ENCODE results near the gene ZSCAN12. TPM values are rescaled to one million over a fixed set of nuclear protein-coding genes. Genes with fewer than 3 reads are reported as not detected.
"Not testable (repeated sequence)": the region's sequence is repeated elsewhere in the genome, so short reads cannot be mapped to it uniquely, and the experiment has no call there.

The ZSCAN12 gene
- total RNA-seq, 4 donors from 2014 or later = 1.2 to 6.2 (median 3.5) TPM

- Histone ChIP-seq H3K4me1 (no peaks in the 10 kb centered on the region), H3K36me3 (no peaks in the 10 kb centered on the region), H3K27ac (no peak overlapping the region), H3K4me3 (no peak overlapping the region), H3K9me3 (no peaks in the 10 kb centered on the region), H3K27me3 (peaks cover 22% of the 10 kb centered on the region)
- no peak for DNase-seq
- TF ChIP-seq POLR2AphosphoS5 (IDR thresholded peaks at IDR 0.05) (no peak), EP300 (IDR thresholded peaks at IDR 0.05; ENCODE audit: low read depth) (no peak), POLR2A (IDR thresholded peaks at IDR 0.05) (no peak), CTCF (IDR thresholded peaks at IDR 0.05) (no peak)
- 94 to 95% methylated on average over 2 of the region's 2 CpGs for WGBS, 2 donors (ENCODE audit: low coverage in 1 of 2)
- in situ Hi-C loops (cut with MboI; ENCODE audit: low pct_ligation_motif_present in 1 of 4, low pct_unique_long_range_greater_than_20kb in 1 of 4, low sequenced_read_pairs in 3 of 4) (no loop called here), intact Hi-C loops (cut with DNase I; ENCODE audit: low total_unique reads) (no loop called here)
These were observed 11.2 kb upstream of the ZSCAN12 start for GRCh38 chr6:28410767-28411166.

GRCh38 chr6:28408076-28408802, 8.7 kb upstream of the ZSCAN12 start:
- in situ Hi-C loops (cut with MboI; ENCODE audit: low pct_ligation_motif_present in 1 of 4, low pct_unique_long_range_greater_than_20kb in 1 of 4, low sequenced_read_pairs in 3 of 4) (no loop called here), intact Hi-C loops (cut with DNase I; ENCODE audit: low total_unique reads) (no loop called here)
- H3K27ac ChIP-seq = no peak overlapping the region
- no peaks in the 10 kb centered on the region for H3K36me3 ChIP-seq
- no peaks in the 10 kb centered on the region for H3K9me3 ChIP-seq
- no peaks in the 10 kb centered on the region for H3K4me1 ChIP-seq
- DNase-seq = no peak
- H3K27me3 ChIP-seq = peaks cover 38% of the 10 kb centered on the region
- no peak overlapping the region for H3K4me3 ChIP-seq
- WGBS, 2 donors (ENCODE audit: low coverage in 1 of 2) = 71 to 91% methylated on average over 4 to 5 of the region's 5 CpGs
- TF ChIP-seq POLR2AphosphoS5 (IDR thresholded peaks at IDR 0.05) = no peak
- no peak for TF ChIP-seq POLR2A (IDR thresholded peaks at IDR 0.05)
- TF ChIP-seq CTCF (IDR thresholded peaks at IDR 0.05) = no peak

GRCh38 chr6:28407401-28407800, 7.9 kb upstream of the ZSCAN12 start:
- intact Hi-C loops (cut with DNase I; ENCODE audit: low total_unique reads) = no loop called here
- H3K4me1 ChIP-seq = no peaks in the 10 kb centered on the region

GRCh38 chr6:28403923-28404322, 4.4 kb upstream of the ZSCAN12 start:
- H3K4me1 ChIP-seq; H3K27ac ChIP-seq; H3K36me3 ChIP-seq; H3K4me3 ChIP-seq; DNase-seq; intact Hi-C loops (cut with DNase I; ENCODE audit: low total_unique reads); in situ Hi-C loops (cut with MboI; ENCODE audit: low pct_ligation_motif_present in 1 of 4, low pct_unique_long_range_greater_than_20kb in 1 of 4, low sequenced_read_pairs in 3 of 4); H3K9me3 ChIP-seq: not testable (repeated sequence)
- 90 to 94% methylated on average over 3 to 5 of the region's 5 CpGs for WGBS, 2 donors (ENCODE audit: low coverage in 1 of 2)
- peaks cover 54% of the 10 kb centered on the region for H3K27me3 ChIP-seq

More at GRCh38 chr6:28407401-28407800, 7.9 kb upstream of the ZSCAN12 start:
- no peak for TF ChIP-seq POLR2A (IDR thresholded peaks at IDR 0.05)
- no peak for TF ChIP-seq POLR2AphosphoS5 (IDR thresholded peaks at IDR 0.05)
- TF ChIP-seq EP300 (IDR thresholded peaks at IDR 0.05; ENCODE audit: low read depth) = no peak
- TF ChIP-seq CTCF (IDR thresholded peaks at IDR 0.05) = no peak
- peaks cover 44% of the 10 kb centered on the region for H3K27me3 ChIP-seq
- 49 to 54% methylated on average over 2 of the region's 2 CpGs for WGBS, 2 donors (ENCODE audit: low coverage in 1 of 2)
- in situ Hi-C loops (cut with MboI; ENCODE audit: low pct_ligation_motif_present in 1 of 4, low pct_unique_long_range_greater_than_20kb in 1 of 4, low sequenced_read_pairs in 3 of 4) = no loop called here
- H3K4me3 ChIP-seq = no peak overlapping the region
- no peak overlapping the region for H3K27ac ChIP-seq
- H3K36me3 ChIP-seq = no peaks in the 10 kb centered on the region
- no peaks in the 10 kb centered on the region for H3K9me3 ChIP-seq
- no peak for DNase-seq

GRCh38 chr6:28402197-28402596, 2.6 kb upstream of the ZSCAN12 start:
- Histone ChIP-seq H3K36me3 (peaks cover 0 to 3% (median 0%) of the 10 kb centered on the region in 4 donors), H3K27me3 (peaks cover 54% of the 10 kb centered on the region), H3K4me1 (peaks cover 0 to 25% (median 8%) of the 10 kb centered on the region in 4 donors), H3K4me3 (no peak overlapping the region), H3K9me3 (no peaks in the 10 kb centered on the region), H3K27ac (no peak overlapping the region)
- 34 to 92% methylated on average over 2 of the region's 2 CpGs for WGBS, 2 donors (ENCODE audit: low coverage in 1 of 2)
- DNase-seq = no peak
- TF ChIP-seq EP300 (IDR thresholded peaks at IDR 0.05; ENCODE audit: low read depth) (no peak), POLR2AphosphoS5 (IDR thresholded peaks at IDR 0.05) (no peak)
- intact Hi-C loops (cut with DNase I; ENCODE audit: low total_unique reads) = loop anchor here (1.0 kb wide), 1 partner anchor 39 kb away; no protein-coding TSS in a partner anchor
- in situ Hi-C loops (cut with MboI; ENCODE audit: low pct_ligation_motif_present in 1 of 4, low pct_unique_long_range_greater_than_20kb in 1 of 4, low sequenced_read_pairs in 3 of 4) = no loop called here
